ENCODE measurements around the gene EIF4G1. TPM values are rescaled to one million over a fixed set of nuclear protein-coding genes. Genes with fewer than 3 reads are reported as not detected.
A peak's percentile ranks its signal among the peaks of the same experiment; 100 is the strongest.
"Not testable (repeated sequence)": the region's sequence is repeated elsewhere in the genome, so short reads cannot be mapped to it uniquely, and the experiment has no call there.

EIF4G1 gene
- total and polyA plus RNA-seq, 2 experiments from 2014 or later: 227 to 552 TPM

- DNase-seq (ENCODE audit: low spot score) (peak; percentile 40), ATAC-seq (no peak)
- H2AFZ ChIP-seq: no peak overlapping the region
- H4K20me1 ChIP-seq (replicated peaks; ENCODE audit: insufficient read depth): peaks cover 17% of the 10 kb centered on the region
- TF ChIP-seq ZNF114 (CRISPR knock-in tag; IDR thresholded peaks at IDR 0.05): no peak
- no peak for TF ChIP-seq STAT1 (IDR thresholded peaks at IDR 0.05; ENCODE audit: unreplicated experiment)
- H3K4me3 Mint-ChIP-seq: peak overlapping the region; percentile 59
- peaks cover 42% of the 10 kb centered on the region for H3K4me1 Mint-ChIP-seq
- H3K27ac Mint-ChIP-seq: no peak overlapping the region
- H3K36me3 ChIP-seq (ENCODE audit: insufficient read depth): 0 out of 2 replicates have a peak, but pooled peaks cover 4% of the 10 kb centered on the region
- peaks cover 26% of the 10 kb centered on the region for H3F3A ChIP-seq (replicated peaks; ENCODE audit: low read depth)
- H3K4me1 ChIP-seq (ENCODE audit: insufficient read depth): peaks cover 27% of the 10 kb centered on the region
- peaks cover 28% of the 10 kb centered on the region for H3K79me2 ChIP-seq (replicated peaks; ENCODE audit: insufficient read depth)
- H3K9me2 ChIP-seq (ENCODE audit: insufficient read depth): no peaks in the 10 kb centered on the region
- peak overlapping the region; percentile 57 for H3K4me3 ChIP-seq
- H3K27me3 ChIP-seq (ENCODE audit: insufficient read depth): no peaks in the 10 kb centered on the region
- H3K27me3 Mint-ChIP-seq (ENCODE audit: insufficient read depth, low read depth, poor library complexity): peaks cover 32% of the 10 kb centered on the region
- peaks cover 27% of the 10 kb centered on the region for H3K36me3 Mint-ChIP-seq (ENCODE audit: low read depth)
- peak overlapping the region; percentile 90 for H3K4me2 ChIP-seq
- no peak overlapping the region for H3K27ac ChIP-seq (ENCODE audit: low read depth)
- peaks cover 3% of the 10 kb centered on the region; the same call in 1 of the 3 replicates for H3K9me3 Mint-ChIP-seq
Measured at GRCh38 chr3:184339001-184339400, 24.6 kb downstream of the EIF4G1 start.

- not testable (repeated sequence) for H3K27ac Mint-ChIP-seq, H3K4me2 ChIP-seq
Measured at GRCh38 chr3:184339451-184340135, 25.2 kb downstream of the EIF4G1 start.

GRCh38 chr3:184341925-184342324 is 27.5 kb downstream of the EIF4G1 start:
- ATAC-seq (no peak), DNase-seq (ENCODE audit: low spot score) (no peak)
- Histone ChIP-seq H3K4me2 (no peak overlapping the region), H3K36me3 (ENCODE audit: insufficient read depth) (no peaks in the 10 kb centered on the region), H3K4me1 (ENCODE audit: insufficient read depth) (peaks cover 26% of the 10 kb centered on the region), H3K4me3 (no peak overlapping the region), H3K9me2 (ENCODE audit: insufficient read depth) (no peaks in the 10 kb centered on the region), H3K27me3 (ENCODE audit: insufficient read depth) (no peaks in the 10 kb centered on the region), H4K20me1 (replicated peaks; ENCODE audit: insufficient read depth) (peaks cover 14% of the 10 kb centered on the region), H3F3A (replicated peaks; ENCODE audit: low read depth) (peaks cover 12% of the 10 kb centered on the region; the same call in 1 of the 2 replicates), H2AFZ (no peak overlapping the region), H3K27ac (ENCODE audit: low read depth) (no peak overlapping the region), H3K79me2 (replicated peaks; ENCODE audit: insufficient read depth) (peaks cover 23% of the 10 kb centered on the region)
- no peak for TF ChIP-seq ZNF331 (CRISPR knock-in tag; IDR thresholded peaks at IDR 0.05; ENCODE audit: low read depth)
- TF ChIP-seq CREB1 (CRISPR knock-in tag; IDR thresholded peaks at IDR 0.05; ENCODE audit: low read depth): no peak
- TF ChIP-seq, protein P1, sequence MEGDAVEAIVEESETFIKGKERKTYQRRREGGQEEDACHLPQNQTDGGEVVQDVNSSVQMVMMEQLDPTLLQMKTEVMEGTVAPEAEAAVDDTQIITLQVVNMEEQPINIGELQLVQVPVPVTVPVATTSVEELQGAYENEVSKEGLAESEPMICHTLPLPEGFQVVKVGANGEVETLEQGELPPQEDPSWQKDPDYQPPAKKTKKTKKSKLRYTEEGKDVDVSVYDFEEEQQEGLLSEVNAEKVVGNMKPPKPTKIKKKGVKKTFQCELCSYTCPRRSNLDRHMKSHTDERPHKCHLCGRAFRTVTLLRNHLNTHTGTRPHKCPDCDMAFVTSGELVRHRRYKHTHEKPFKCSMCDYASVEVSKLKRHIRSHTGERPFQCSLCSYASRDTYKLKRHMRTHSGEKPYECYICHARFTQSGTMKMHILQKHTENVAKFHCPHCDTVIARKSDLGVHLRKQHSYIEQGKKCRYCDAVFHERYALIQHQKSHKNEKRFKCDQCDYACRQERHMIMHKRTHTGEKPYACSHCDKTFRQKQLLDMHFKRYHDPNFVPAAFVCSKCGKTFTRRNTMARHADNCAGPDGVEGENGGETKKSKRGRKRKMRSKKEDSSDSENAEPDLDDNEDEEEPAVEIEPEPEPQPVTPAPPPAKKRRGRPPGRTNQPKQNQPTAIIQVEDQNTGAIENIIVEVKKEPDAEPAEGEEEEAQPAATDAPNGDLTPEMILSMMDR (conservative IDR thresholded peaks at IDR 0.05; ENCODE audit: low read depth in 2 of 2): no peak
- TF ChIP-seq POLR2AphosphoS5 (IDR thresholded peaks at IDR 0.05; ENCODE audit: low read depth): no peak
- peaks cover 25% of the 10 kb centered on the region for H3K27me3 Mint-ChIP-seq (ENCODE audit: insufficient read depth, low read depth, poor library complexity)
- H3K9me3 Mint-ChIP-seq: peaks cover 3% of the 10 kb centered on the region; the same call in 1 of the 3 replicates
- H3K4me1 Mint-ChIP-seq: peaks cover 43% of the 10 kb centered on the region
- no peak overlapping the region for H3K4me3 Mint-ChIP-seq
- H3K36me3 Mint-ChIP-seq (ENCODE audit: low read depth): peaks cover 15% of the 10 kb centered on the region
- H3K27ac Mint-ChIP-seq: no peak overlapping the region

More at GRCh38 chr3:184339451-184340135, 25.2 kb downstream of the EIF4G1 start:
- not testable (repeated sequence) for H3K4me3 Mint-ChIP-seq; H3K27ac ChIP-seq (ENCODE audit: low read depth); ATAC-seq; H3K27me3 ChIP-seq (ENCODE audit: insufficient read depth); H3K4me3 ChIP-seq; H3K9me2 ChIP-seq (ENCODE audit: insufficient read depth); H2AFZ ChIP-seq; DNase-seq (ENCODE audit: low spot score); H3K36me3 ChIP-seq (ENCODE audit: insufficient read depth); H3K9me3 Mint-ChIP-seq
- peaks cover 21% of the 10 kb centered on the region for H3K36me3 Mint-ChIP-seq (ENCODE audit: low read depth)
- H4K20me1 ChIP-seq (replicated peaks; ENCODE audit: insufficient read depth): peaks cover 17% of the 10 kb centered on the region
- peaks cover 30% of the 10 kb centered on the region for H3K27me3 Mint-ChIP-seq (ENCODE audit: insufficient read depth, low read depth, poor library complexity)
- H3F3A ChIP-seq (replicated peaks; ENCODE audit: low read depth): peaks cover 22% of the 10 kb centered on the region
- peaks cover 27% of the 10 kb centered on the region for H3K4me1 ChIP-seq (ENCODE audit: insufficient read depth)
- H3K4me1 Mint-ChIP-seq: peaks cover 41% of the 10 kb centered on the region
- peaks cover 28% of the 10 kb centered on the region for H3K79me2 ChIP-seq (replicated peaks; ENCODE audit: insufficient read depth)
